Mesendoderm (in vitro differentiated cells): ENCODE measurements around the gene COL25A1.

Source experiments
- DNase-seq: peaks from one replicate; pipeline ENCODE4 v3.0.0; 2013
- H2AK5ac ChIP-seq: 2 replicates; pipeline ENCODE4 v1.6.1; 2013; ENCODE audit warnings: low read length, inconsistent platforms
- H2BK120ac ChIP-seq: 2 replicates; pipeline ENCODE4 v1.6.1; 2013; ENCODE audit warnings: low read depth, mild to moderate bottlenecking, low read length, moderate library complexity, mixed read lengths
- H2BK15ac ChIP-seq: replicated peaks from 2 replicates; pipeline ENCODE4 v1.6.1; 2013; ENCODE audit warnings: low read depth, mild to moderate bottlenecking, moderate library complexity
- H2BK5ac ChIP-seq: 2 replicates; pipeline ENCODE4 v1.6.1; 2013; ENCODE audit warnings: low read length, inconsistent platforms
- H3K18ac ChIP-seq: 2 replicates; pipeline ENCODE4 v1.6.1; 2013; ENCODE audit warnings: mild to moderate bottlenecking, low read length, mixed read lengths
- H3K23ac ChIP-seq: one replicate; pipeline ENCODE4 v1.6.1; 2013; ENCODE audit warnings: low read length
- H3K27ac ChIP-seq: 2 replicates; pipeline ENCODE4 v1.5.1; 2013; ENCODE audit warnings: low read depth, mild to moderate bottlenecking, inconsistent platforms, low read length, moderate library complexity
- H3K27me3 ChIP-seq: 2 replicates; pipeline ENCODE4 v1.6.1; 2013; ENCODE audit warnings: low read length, control low read depth, mild to moderate bottlenecking, inconsistent platforms; ENCODE audit not compliant: insufficient read depth, poor library complexity
- H3K36me3 ChIP-seq: 2 replicates; pipeline ENCODE4 v1.6.1; 2013; ENCODE audit warnings: low read length, inconsistent platforms; ENCODE audit not compliant: control insufficient read depth, insufficient read depth
- H3K4ac ChIP-seq: one replicate; pipeline ENCODE4 v1.6.1; 2013; ENCODE audit warnings: low read depth, mild to moderate bottlenecking, low read length, moderate library complexity
- H3K4me1 ChIP-seq: 2 replicates; pipeline ENCODE4 v1.6.1; 2013; ENCODE audit warnings: low read depth, low read length, inconsistent platforms; ENCODE audit not compliant: control insufficient read depth
- H3K4me2 ChIP-seq: 2 replicates; pipeline ENCODE4 v1.6.1; 2013; ENCODE audit warnings: low read length
- H3K4me3 ChIP-seq: 2 replicates; pipeline ENCODE4 v1.5.1; 2013; ENCODE audit warnings: mild to moderate bottlenecking, low read length
- H3K56ac ChIP-seq: one replicate; pipeline ENCODE4 v1.6.1; 2013; ENCODE audit warnings: low read length
- H3K79me1 ChIP-seq: 2 replicates; pipeline ENCODE4 v1.6.1; 2013; ENCODE audit warnings: low read length, inconsistent platforms
- H3K79me2 ChIP-seq: 2 replicates; pipeline ENCODE4 v1.6.1; 2013; ENCODE audit warnings: mild to moderate bottlenecking, low read length; ENCODE audit not compliant: control insufficient read depth, insufficient read depth
- H3K9ac ChIP-seq: 2 replicates; pipeline ENCODE4 v1.6.1; 2013; ENCODE audit warnings: low read length, inconsistent platforms
- H4K5ac ChIP-seq: one replicate; pipeline ENCODE4 v1.6.1; 2013; ENCODE audit warnings: low read length
- H4K8ac ChIP-seq: one replicate; pipeline ENCODE4 v1.6.1; 2013; ENCODE audit warnings: low read depth, mild to moderate bottlenecking, control low read depth, low read length, moderate library complexity
- WGBS: extraction: QIAGEN DNeasy Blood & Tissue Kit; methylation state at CpG from one replicate; pipeline ENCODE4 v1.1.7; 2013; ENCODE audit warnings: low lambda C conversion rate, missing lambda C conversion rate; ENCODE audit not compliant: insufficient coverage; ENCODE audit errors: extremely low coverage; 5-methylcytosine and 5-hydroxymethylcytosine counted together

The COL25A1 gene

GRCh38 chr4:109163493-109163892 is 139.0 kb downstream of the COL25A1 start:
- Histone ChIP-seq H3K27ac (no peak overlapping the region), H3K4ac (no peak overlapping the region), H2BK120ac (no peak overlapping the region), H3K4me2 (no peak overlapping the region), H3K56ac (no peak overlapping the region), H2BK15ac (no peak overlapping the region), H3K18ac (no peak overlapping the region), H3K79me1 (no peaks in the 10 kb centered on the region), H3K4me3 (no peak overlapping the region), H3K23ac (no peak overlapping the region), H3K36me3 (no peaks in the 10 kb centered on the region), H3K79me2 (no peaks in the 10 kb centered on the region), H2AK5ac (no peak overlapping the region), H3K4me1 (no peaks in the 10 kb centered on the region), H3K27me3 (no peaks in the 10 kb centered on the region), H2BK5ac (no peak overlapping the region), H4K5ac (no peak overlapping the region), H4K8ac (no peak overlapping the region), H3K9ac (no peak overlapping the region)
- DNase-seq, result no peak

GRCh38 chr4:109162759-109163158 is 139.7 kb downstream of the COL25A1 start:
- Histone ChIP-seq H2BK15ac (no peak overlapping the region), H4K5ac (no peak overlapping the region), H3K23ac (no peak overlapping the region), H2BK120ac (no peak overlapping the region), H3K79me2 (no peaks in the 10 kb centered on the region), H3K4me2 (no peak overlapping the region), H3K56ac (no peak overlapping the region), H2AK5ac (no peak overlapping the region), H3K79me1 (no peaks in the 10 kb centered on the region), H3K4me3 (no peak overlapping the region), H3K4ac (no peak overlapping the region), H3K18ac (no peak overlapping the region), H3K27me3 (no peaks in the 10 kb centered on the region), H3K9ac (no peak overlapping the region), H3K4me1 (no peaks in the 10 kb centered on the region), H3K36me3 (no peaks in the 10 kb centered on the region), H3K27ac (no peak overlapping the region), H2BK5ac (no peak overlapping the region), H4K8ac (no peak overlapping the region)
- no CpG with 5 or more reads among the region's 3 CpGs for WGBS
- DNase-seq, result peak; percentile 15

GRCh38 chr4:109160494-109160893 is 142.0 kb downstream of the COL25A1 start:
- Histone ChIP-seq H3K79me1 (no peaks in the 10 kb centered on the region), H2BK15ac (no peak overlapping the region), H4K5ac (no peak overlapping the region), H3K79me2 (no peaks in the 10 kb centered on the region), H3K4me1 (no peaks in the 10 kb centered on the region), H3K9ac (no peak overlapping the region), H2BK5ac (no peak overlapping the region), H3K4me2 (no peak overlapping the region), H2BK120ac (no peak overlapping the region), H2AK5ac (no peak overlapping the region), H3K36me3 (no peaks in the 10 kb centered on the region), H3K27ac (no peak overlapping the region), H3K4ac (no peak overlapping the region), H3K27me3 (no peaks in the 10 kb centered on the region), H3K56ac (no peak overlapping the region), H3K18ac (no peak overlapping the region), H3K4me3 (no peak overlapping the region), H4K8ac (no peak overlapping the region), H3K23ac (no peak overlapping the region)
- WGBS, result no CpG with 5 or more reads among the region's 4 CpGs
- no peak for DNase-seq

- no peaks in the 10 kb centered on the region for H3K27me3 ChIP-seq
- H3K4me1 ChIP-seq, result no peaks in the 10 kb centered on the region
- H3K79me2 ChIP-seq, result no peaks in the 10 kb centered on the region
- H3K9ac ChIP-seq, result no peak overlapping the region
- no peak overlapping the region for H4K5ac ChIP-seq
- H3K56ac ChIP-seq, result no peak overlapping the region
- no peak overlapping the region for H3K4me2 ChIP-seq
- no peaks in the 10 kb centered on the region for H3K36me3 ChIP-seq
- H4K8ac ChIP-seq, result no peak overlapping the region
- H2AK5ac ChIP-seq, result no peak overlapping the region
- no peak overlapping the region for H3K4ac ChIP-seq
- no peak overlapping the region for H3K4me3 ChIP-seq
- no peak overlapping the region for H2BK120ac ChIP-seq
- no peak overlapping the region for H3K23ac ChIP-seq
- DNase-seq, result no peak
- H2BK15ac ChIP-seq, result no peak overlapping the region
- H2BK5ac ChIP-seq, result no peak overlapping the region
- H3K27ac ChIP-seq, result no peak overlapping the region
- no peaks in the 10 kb centered on the region for H3K79me1 ChIP-seq
- no CpG with 5 or more reads among the region's 7 CpGs for WGBS
- no peak overlapping the region for H3K18ac ChIP-seq
Observed at GRCh38 chr4:109157696-109158095, 144.8 kb downstream of the COL25A1 start.

GRCh38 chr4:109157205-109157604 is 145.3 kb downstream of the COL25A1 start:
- no peak overlapping the region for H2BK5ac ChIP-seq
- no peak overlapping the region for H3K56ac ChIP-seq
- H3K18ac ChIP-seq, result no peak overlapping the region
- no peaks in the 10 kb centered on the region for H3K79me2 ChIP-seq
- no peak overlapping the region for H4K5ac ChIP-seq
- WGBS, result no CpG with 5 or more reads among the region's 2 CpGs
- no peak overlapping the region for H3K4ac ChIP-seq
- H4K8ac ChIP-seq, result no peak overlapping the region
- H3K36me3 ChIP-seq, result no peaks in the 10 kb centered on the region
- H3K4me2 ChIP-seq, result no peak overlapping the region
- H3K4me3 ChIP-seq, result no peak overlapping the region
- no peaks in the 10 kb centered on the region for H3K27me3 ChIP-seq
- no peak overlapping the region for H2AK5ac ChIP-seq
- no peak overlapping the region for H3K23ac ChIP-seq
- no peak overlapping the region for H3K27ac ChIP-seq
- no peak overlapping the region for H2BK15ac ChIP-seq
- no peaks in the 10 kb centered on the region for H3K79me1 ChIP-seq
- H2BK120ac ChIP-seq, result no peak overlapping the region
- DNase-seq, result no peak
- no peak overlapping the region for H3K9ac ChIP-seq
- no peaks in the 10 kb centered on the region for H3K4me1 ChIP-seq

GRCh38 chr4:109156356-109156755 is 146.1 kb downstream of the COL25A1 start:
- no CpG with 5 or more reads among the region's 2 CpGs for whole genome bisulfite sequencing
- H2BK15ac ChIP-seq, result no peak overlapping the region
- no peak overlapping the region for H3K9ac ChIP-seq
- no peaks in the 10 kb centered on the region for H3K36me3 ChIP-seq
- H3K27ac ChIP-seq, result no peak overlapping the region
- no peak overlapping the region for H3K4me2 ChIP-seq
- no peak overlapping the region for H4K5ac ChIP-seq
- H3K18ac ChIP-seq, result no peak overlapping the region
- no peak overlapping the region for H2BK5ac ChIP-seq
- no peak overlapping the region for H3K23ac ChIP-seq
- H3K4me1 ChIP-seq, result no peaks in the 10 kb centered on the region
- no peak overlapping the region for H4K8ac ChIP-seq
- H3K79me2 ChIP-seq, result no peaks in the 10 kb centered on the region
- H3K79me1 ChIP-seq, result no peaks in the 10 kb centered on the region
- no peaks in the 10 kb centered on the region for H3K27me3 ChIP-seq
- H3K4me3 ChIP-seq, result no peak overlapping the region
- H3K4ac ChIP-seq, result no peak overlapping the region
- DNase-seq, result no peak
- no peak overlapping the region for H2BK120ac ChIP-seq
- H3K56ac ChIP-seq, result no peak overlapping the region
- H2AK5ac ChIP-seq, result no peak overlapping the region
